Measurements from ENCODE around the gene SPDYE6. TPM values are rescaled to one million over a fixed set of nuclear protein-coding genes. Genes with fewer than 3 reads are reported as not detected.

The SPDYE6 gene
- total and polyA plus RNA-seq, 4 donors: 2.4 TPM; not detected in 3

GRCh38 chr7:102306916-102307677 is 49.1 kb downstream of the SPDYE6 start:
- no peak for DNase-seq (ENCODE audit: low spot score)
- H3K36me3 ChIP-seq (ENCODE audit: control insufficient read depth in 4 of 4, insufficient read depth in 3 of 4, low read depth in 1 of 4, low read length in 3 of 4): no peaks in the 10 kb centered on the region

GRCh38 chr7:102305414-102306268 is 50.6 kb downstream of the SPDYE6 start:
- H3K4me1 ChIP-seq (ENCODE audit: control insufficient read depth in 4 of 4, insufficient read depth in 4 of 4, low read length in 3 of 4): peaks cover 0 to 3% (median 0%) of the 10 kb centered on the region in 4 donors
- no peaks in the 10 kb centered on the region for H3K36me3 ChIP-seq (ENCODE audit: control insufficient read depth in 4 of 4, insufficient read depth in 3 of 4, low read depth in 1 of 4, low read length in 3 of 4)
- no peak overlapping the region for H3K9ac ChIP-seq (ENCODE audit: low read depth in 1 of 2, low read length in 2 of 2)
- H3K4me3 ChIP-seq (ENCODE audit: low read depth in 1 of 3, low read length in 3 of 3): no peak overlapping the region
- 93% methylated on average over 17 of the region's 17 CpGs for WGBS
- TF ChIP-seq, protein P1, sequence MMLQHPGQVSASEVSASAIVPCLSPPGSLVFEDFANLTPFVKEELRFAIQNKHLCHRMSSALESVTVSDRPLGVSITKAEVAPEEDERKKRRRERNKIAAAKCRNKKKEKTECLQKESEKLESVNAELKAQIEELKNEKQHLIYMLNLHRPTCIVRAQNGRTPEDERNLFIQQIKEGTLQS (IDR thresholded peaks at IDR 0.05): no peak
- TF ChIP-seq GABPA (IDR thresholded peaks at IDR 0.05 in 1 of 2, conservative IDR thresholded peaks at IDR 0.05 in 1 of 2) (no peak), ZBTB33 (IDR thresholded peaks at IDR 0.05) (no peak), TAF1 (conservative IDR thresholded peaks at IDR 0.05) (no peak), RXRA (IDR thresholded peaks at IDR 0.05) (no peak), YY1 (IDR thresholded peaks at IDR 0.05) (no peak), HNF4A (conservative IDR thresholded peaks at IDR 0.05) (no peak)
- TF ChIP-seq, protein P2, sequence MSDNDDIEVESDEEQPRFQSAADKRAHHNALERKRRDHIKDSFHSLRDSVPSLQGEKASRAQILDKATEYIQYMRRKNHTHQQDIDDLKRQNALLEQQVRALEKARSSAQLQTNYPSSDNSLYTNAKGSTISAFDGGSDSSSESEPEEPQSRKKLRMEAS (IDR thresholded peaks at IDR 0.05): no peak
- no peaks in the 10 kb centered on the region for H3K9me3 ChIP-seq (ENCODE audit: control insufficient read depth in 4 of 4, low read length in 3 of 4)
- DNase-seq (ENCODE audit: low spot score): no peak
- H3K27me3 ChIP-seq (ENCODE audit: control insufficient read depth in 4 of 4, insufficient read depth in 4 of 4, low read length in 3 of 4): no peaks in the 10 kb centered on the region
- H3K27ac ChIP-seq (ENCODE audit: low read depth in 1 of 2, low read length in 2 of 2): no peak overlapping the region

More at GRCh38 chr7:102306916-102307677, 49.1 kb downstream of the SPDYE6 start:
- Histone ChIP-seq H3K4me3 (ENCODE audit: low read depth in 1 of 3, low read length in 3 of 3) (no peak overlapping the region), H3K9me3 (ENCODE audit: control insufficient read depth in 4 of 4, low read length in 3 of 4) (no peaks in the 10 kb centered on the region), H3K9ac (ENCODE audit: low read depth in 1 of 2, low read length in 2 of 2) (no peak overlapping the region), H3K27me3 (ENCODE audit: control insufficient read depth in 4 of 4, insufficient read depth in 4 of 4, low read length in 3 of 4) (no peaks in the 10 kb centered on the region), H3K4me1 (ENCODE audit: control insufficient read depth in 4 of 4, insufficient read depth in 4 of 4, low read length in 3 of 4) (peaks cover 0 to 3% (median 0%) of the 10 kb centered on the region in 4 donors), H3K27ac (ENCODE audit: low read depth in 1 of 2, low read length in 2 of 2) (no peak overlapping the region)
- 50% methylated on average over 17 of the region's 17 CpGs for WGBS
- TF ChIP-seq RXRA (IDR thresholded peaks at IDR 0.05): no peak
- TF ChIP-seq SP1 (IDR thresholded peaks at IDR 0.05): peak; percentile 12
- TF ChIP-seq HNF4G (IDR thresholded peaks at IDR 0.05): no peak

- H3K9me3 ChIP-seq (ENCODE audit: control insufficient read depth in 4 of 4, low read length in 3 of 4): no peaks in the 10 kb centered on the region
- DNase-seq (ENCODE audit: low spot score): no peak
- no peaks in the 10 kb centered on the region for H3K36me3 ChIP-seq (ENCODE audit: control insufficient read depth in 4 of 4, insufficient read depth in 3 of 4, low read depth in 1 of 4, low read length in 3 of 4)
- H3K27me3 ChIP-seq (ENCODE audit: control insufficient read depth in 4 of 4, insufficient read depth in 4 of 4, low read length in 3 of 4): no peaks in the 10 kb centered on the region
- WGBS: 82% methylated on average over 11 of the region's 11 CpGs
- no peak overlapping the region for H3K27ac ChIP-seq (ENCODE audit: low read depth in 1 of 2, low read length in 2 of 2)
- H3K9ac ChIP-seq (ENCODE audit: low read depth in 1 of 2, low read length in 2 of 2): no peak overlapping the region
- H3K4me1 ChIP-seq (ENCODE audit: control insufficient read depth in 4 of 4, insufficient read depth in 4 of 4, low read length in 3 of 4): peaks cover 0 to 6% (median 0%) of the 10 kb centered on the region in 4 donors
- no peak overlapping the region for H3K4me3 ChIP-seq (ENCODE audit: low read depth in 1 of 3, low read length in 3 of 3)
- no peak for TF ChIP-seq RXRA (IDR thresholded peaks at IDR 0.05)
- TF ChIP-seq, protein P3, sequence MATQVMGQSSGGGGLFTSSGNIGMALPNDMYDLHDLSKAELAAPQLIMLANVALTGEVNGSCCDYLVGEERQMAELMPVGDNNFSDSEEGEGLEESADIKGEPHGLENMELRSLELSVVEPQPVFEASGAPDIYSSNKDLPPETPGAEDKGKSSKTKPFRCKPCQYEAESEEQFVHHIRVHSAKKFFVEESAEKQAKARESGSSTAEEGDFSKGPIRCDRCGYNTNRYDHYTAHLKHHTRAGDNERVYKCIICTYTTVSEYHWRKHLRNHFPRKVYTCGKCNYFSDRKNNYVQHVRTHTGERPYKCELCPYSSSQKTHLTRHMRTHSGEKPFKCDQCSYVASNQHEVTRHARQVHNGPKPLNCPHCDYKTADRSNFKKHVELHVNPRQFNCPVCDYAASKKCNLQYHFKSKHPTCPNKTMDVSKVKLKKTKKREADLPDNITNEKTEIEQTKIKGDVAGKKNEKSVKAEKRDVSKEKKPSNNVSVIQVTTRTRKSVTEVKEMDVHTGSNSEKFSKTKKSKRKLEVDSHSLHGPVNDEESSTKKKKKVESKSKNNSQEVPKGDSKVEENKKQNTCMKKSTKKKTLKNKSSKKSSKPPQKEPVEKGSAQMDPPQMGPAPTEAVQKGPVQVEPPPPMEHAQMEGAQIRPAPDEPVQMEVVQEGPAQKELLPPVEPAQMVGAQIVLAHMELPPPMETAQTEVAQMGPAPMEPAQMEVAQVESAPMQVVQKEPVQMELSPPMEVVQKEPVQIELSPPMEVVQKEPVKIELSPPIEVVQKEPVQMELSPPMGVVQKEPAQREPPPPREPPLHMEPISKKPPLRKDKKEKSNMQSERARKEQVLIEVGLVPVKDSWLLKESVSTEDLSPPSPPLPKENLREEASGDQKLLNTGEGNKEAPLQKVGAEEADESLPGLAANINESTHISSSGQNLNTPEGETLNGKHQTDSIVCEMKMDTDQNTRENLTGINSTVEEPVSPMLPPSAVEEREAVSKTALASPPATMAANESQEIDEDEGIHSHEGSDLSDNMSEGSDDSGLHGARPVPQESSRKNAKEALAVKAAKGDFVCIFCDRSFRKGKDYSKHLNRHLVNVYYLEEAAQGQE (IDR thresholded peaks at IDR 0.05): no peak
- no peak for TF ChIP-seq ZBTB33 (IDR thresholded peaks at IDR 0.05)
- TF ChIP-seq HNF4A (conservative IDR thresholded peaks at IDR 0.05): no peak
- TF ChIP-seq, protein P4, sequence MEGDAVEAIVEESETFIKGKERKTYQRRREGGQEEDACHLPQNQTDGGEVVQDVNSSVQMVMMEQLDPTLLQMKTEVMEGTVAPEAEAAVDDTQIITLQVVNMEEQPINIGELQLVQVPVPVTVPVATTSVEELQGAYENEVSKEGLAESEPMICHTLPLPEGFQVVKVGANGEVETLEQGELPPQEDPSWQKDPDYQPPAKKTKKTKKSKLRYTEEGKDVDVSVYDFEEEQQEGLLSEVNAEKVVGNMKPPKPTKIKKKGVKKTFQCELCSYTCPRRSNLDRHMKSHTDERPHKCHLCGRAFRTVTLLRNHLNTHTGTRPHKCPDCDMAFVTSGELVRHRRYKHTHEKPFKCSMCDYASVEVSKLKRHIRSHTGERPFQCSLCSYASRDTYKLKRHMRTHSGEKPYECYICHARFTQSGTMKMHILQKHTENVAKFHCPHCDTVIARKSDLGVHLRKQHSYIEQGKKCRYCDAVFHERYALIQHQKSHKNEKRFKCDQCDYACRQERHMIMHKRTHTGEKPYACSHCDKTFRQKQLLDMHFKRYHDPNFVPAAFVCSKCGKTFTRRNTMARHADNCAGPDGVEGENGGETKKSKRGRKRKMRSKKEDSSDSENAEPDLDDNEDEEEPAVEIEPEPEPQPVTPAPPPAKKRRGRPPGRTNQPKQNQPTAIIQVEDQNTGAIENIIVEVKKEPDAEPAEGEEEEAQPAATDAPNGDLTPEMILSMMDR (IDR thresholded peaks at IDR 0.05; ENCODE audit: low read depth, low read length, missing input control): no peak
- TF ChIP-seq GABPA (IDR thresholded peaks at IDR 0.05 in 1 of 2, conservative IDR thresholded peaks at IDR 0.05 in 1 of 2): no peak
- no peak for TF ChIP-seq JUND (IDR thresholded peaks at IDR 0.05)
- TF ChIP-seq FOXA2 (IDR thresholded peaks at IDR 0.05): no peak
- TF ChIP-seq TAF1 (conservative IDR thresholded peaks at IDR 0.05): no peak
- TF ChIP-seq SP1 (IDR thresholded peaks at IDR 0.05): no peak
These were observed 51.6 kb downstream of the SPDYE6 start for GRCh38 chr7:102304668-102305067.
